HCT116 (cell line): ENCODE measurements around the gene BCL7A. TPM values are rescaled to one million over a fixed set of nuclear protein-coding genes. Genes with fewer than 3 reads are reported as not detected.
"Not testable (repeated sequence)": the region's sequence is repeated elsewhere in the genome, so short reads cannot be mapped to it uniquely, and the experiment has no call there.

Experiments
- ATAC-seq: fragments of 200-7000 bp; cut with Tn5 transposase; 2 replicates; pipeline ENCODE4 v1.9.1; 2020; ENCODE audit warnings: mild to moderate bottlenecking, moderate library complexity
- BruUV-seq: library from RNA; stranded (reverse); fragments of 400-500 nt; replicated peaks from 2 replicates; lab custom pipeline; 2021; lab: Mats Ljungman, UMichigan
- CTCF ChIA-PET: fragments of 300-600 bp; sonication (Branson Sonifier 250); formaldehyde crosslinking; loops from one replicate; lab custom pipeline; 2021; ENCODE audit warnings: antibody characterized with exemption; lab: Charles Lee
- POLR2A ChIA-PET: fragments of 300-600, 350-600 bp; sonication (Branson Sonifier 250); formaldehyde crosslinking; loops from one replicate; lab custom pipeline; 2021; ENCODE audit warnings: antibody characterized with exemption; lab: Charles Lee
- RAD21 ChIA-PET, 2 experiments: fragments of 300-600 bp; sonication (Branson Sonifier 250); formaldehyde crosslinking; loops; one replicate each; lab custom pipeline; 2023; ENCODE audit warnings: low total read pairs in 2 of 2; ENCODE audit not compliant: uncharacterized antibody in 2 of 2, unreplicated experiment in 2 of 2, low non-redundant PET in 1 of 2; lab: Charles Lee
- DNase-seq: peaks from one replicate; pipeline ENCODE4 v3.0.0-alpha.2; 2010; ENCODE audit warnings: low read depth, low spot score
- H2AFZ ChIP-seq: fragments of 200-600 bp; shearing (Covaris generic), sonication (generic); 2 replicates; pipeline ENCODE4 v1.6.1; 2017; ENCODE audit warnings: low read depth, mixed run types, mixed read lengths, antibody characterized with exemption, low read length; ENCODE audit not compliant: poor library complexity, severe bottlenecking
- H3K27ac ChIP-seq: 2 replicates; pipeline ENCODE4 v1.5.1; 2012; ENCODE audit warnings: low read depth, low read length
- H3K27me3 ChIP-seq: fragments of 200-600 bp; sonication (generic); 2 replicates; pipeline ENCODE4 v1.6.1; 2016; ENCODE audit warnings: mixed run types, low read length, mixed read lengths; ENCODE audit not compliant: insufficient read depth
- H3K36me3 ChIP-seq, 2 experiments: fragments of 200-500 bp in 1 of 2; fragments of 200-600 bp in 1 of 2; sonication (Bioruptor generic) in 1 of 2; sonication (generic) in 1 of 2; 2 replicates each; pipeline versions ENCODE4 v1.5.1 to v1.6.1; 2014 to 2016; ENCODE audit warnings: low read length in 2 of 2, inconsistent platforms in 1 of 2, mixed read lengths in 1 of 2, mixed run types in 1 of 2; ENCODE audit not compliant: insufficient read depth in 2 of 2, control insufficient read depth in 1 of 2
- H3K4me1 ChIP-seq, 2 experiments: fragments of 200-600 bp in 1 of 2; sonication (generic) in 1 of 2; 2 replicates each; pipeline versions ENCODE4 v1.5.1 to v1.6.1; 2012 to 2017; ENCODE audit warnings: low read length in 2 of 2, inconsistent platforms in 1 of 2, mild to moderate bottlenecking in 1 of 2, mixed read lengths in 1 of 2, mixed run types in 1 of 2, moderate library complexity in 1 of 2; ENCODE audit not compliant: insufficient read depth in 2 of 2, control insufficient read depth in 1 of 2
- H3K4me2 ChIP-seq: fragments of 200-600 bp; sonication (generic); 2 replicates; pipeline ENCODE4 v1.6.1; 2017; ENCODE audit warnings: mixed run types, low read length, mixed read lengths
- H3K4me3 ChIP-seq, 2 experiments: fragments of 200-600 bp in 1 of 2; sonication (generic) in 1 of 2; replicated peaks in 1 of 2; 2 replicates each; pipeline ENCODE4 v1.5.1; 2011 to 2016; ENCODE audit warnings: low read length in 2 of 2, control low read depth in 1 of 2, low read depth in 1 of 2, mild to moderate bottlenecking in 1 of 2, mixed read lengths in 1 of 2, mixed run types in 1 of 2
- H3K79me2 ChIP-seq: fragments of 200-600 bp; sonication (generic); 2 replicates; pipeline ENCODE4 v1.6.1; 2017; ENCODE audit warnings: mild to moderate bottlenecking, mixed run types, low read length, moderate library complexity, mixed read lengths; ENCODE audit not compliant: insufficient read depth
- H3K9ac ChIP-seq: fragments of 200-600 bp; sonication (generic); 2 replicates; pipeline ENCODE4 v1.6.1; 2016; ENCODE audit warnings: low read length, mixed read lengths
- H3K9me2 ChIP-seq: fragments of 200-600 bp; sonication (generic), shearing (Covaris generic); 2 replicates; pipeline ENCODE4 v1.6.1; 2017; ENCODE audit warnings: mixed run types, mild to moderate bottlenecking, moderate library complexity; ENCODE audit not compliant: insufficient read depth
- H3K9me3 ChIP-seq, 2 experiments: fragments of 200-500 bp in 1 of 2; fragments of 200-600 bp in 1 of 2; sonication (Bioruptor generic) in 1 of 2; sonication (generic) in 1 of 2; 2 replicates each; pipeline ENCODE4 v1.6.1; 2014 to 2017; ENCODE audit warnings: low read length in 2 of 2, mixed read lengths in 2 of 2, inconsistent platforms in 1 of 2, low read depth in 1 of 2, mild to moderate bottlenecking in 1 of 2, mixed run types in 1 of 2, moderate library complexity in 1 of 2; ENCODE audit not compliant: control insufficient read depth in 1 of 2, insufficient read depth in 1 of 2
- H4K20me1 ChIP-seq: fragments of 200-600 bp; sonication (generic), shearing (Covaris generic); 2 replicates; pipeline ENCODE4 v1.6.1; 2017; ENCODE audit warnings: mixed run types, mild to moderate bottlenecking, moderate library complexity; ENCODE audit not compliant: insufficient read depth
- ATF3 ChIP-seq: IDR thresholded peaks from 2 replicates; pipeline ENCODE4 v1.6.1; 2012
- CBX3 ChIP-seq: IDR thresholded peaks from 2 replicates; pipeline ENCODE4 v1.6.1; 2012; ENCODE audit warnings: low read depth
- EGR1 ChIP-seq: IDR thresholded peaks from 2 replicates; pipeline ENCODE4 v1.6.1; 2012; ENCODE audit warnings: low read depth
- EZH2 ChIP-seq: fragments of 200-600 bp; sonication (generic); IDR thresholded peaks from 2 replicates; pipeline ENCODE4 v1.6.1; 2017; ENCODE audit warnings: antibody characterized with exemption, mixed run types
- FOSL1 ChIP-seq: IDR thresholded peaks from 2 replicates; pipeline ENCODE4 v1.6.1; 2012; ENCODE audit warnings: low read depth
- POLR2A ChIP-seq: IDR thresholded peaks from 2 replicates; pipeline ENCODE4 v1.7.0; 2011; ENCODE audit warnings: borderline replicate concordance; ENCODE audit not compliant: insufficient read depth, insufficient read length; ENCODE audit errors: extremely low read depth
- SP1 ChIP-seq: IDR thresholded peaks from 2 replicates; pipeline ENCODE4 v1.6.1; 2012; ENCODE audit warnings: low read depth
- SRF ChIP-seq: IDR thresholded peaks from 2 replicates; pipeline ENCODE4 v1.6.1; 2012; ENCODE audit warnings: low read depth
- intact Hi-C: fragments of 100-400 bp; cut with micrococcal nuclease; formaldehyde crosslinking; loops from 2 replicates; pipeline ENCODE4 v1.10.0; 2022
- total RNA-seq: library from RNA; stranded (reverse); gene quantifications from one replicate; pipeline ENCODE4 v1.2.1, GENCODE V29; 2021; ENCODE audit not compliant: unreplicated experiment

BCL7A gene
- total RNA-seq, 1 experiment from 2014 or later: 14.2 TPM

GRCh38 chr12:122054842-122055520 lies 33.3 kb downstream of the BCL7A start:
- Histone ChIP-seq H3K27me3 (no peaks in the 10 kb centered on the region), H3K9me3 (no peaks in the 10 kb centered on the region), H3K9me2 (no peaks in the 10 kb centered on the region), H3K4me2 (no peak overlapping the region), H4K20me1 (no peaks in the 10 kb centered on the region), H3K4me3 (no peak overlapping the region), H2AFZ (no peak overlapping the region), H3K36me3 (peaks cover 11% of the 10 kb centered on the region in 2 experiments; a peak in 3 of 4 replicates), H3K27ac (no peak overlapping the region), H3K4me1 (peaks cover 0 to 6% of the 10 kb centered on the region in 2 experiments; a peak in 1 of 4 replicates), H3K9ac (no peak overlapping the region), H3K79me2 (no peaks in the 10 kb centered on the region)
- no peak for TF ChIP-seq CBX3
- no peak for TF ChIP-seq POLR2A
- TF ChIP-seq SRF: no peak
- TF ChIP-seq EZH2: no peak
- no peak for TF ChIP-seq EGR1
- no peak for TF ChIP-seq FOSL1
- no peak for TF ChIP-seq ATF3
- no peak for TF ChIP-seq SP1
- CTCF ChIA-PET: interaction anchor here (0.7 to 3.3 kb wide), 10 partner anchors 8 to 301 kb away, joined by 3 to 29 read pairs (median 4); partner anchors contain the start of gene B3GNT4
- no peak for ATAC-seq
- no peak for DNase-seq
- intact Hi-C loops: loop anchor here (1.0 to 2.0 kb wide), 3 partner anchors 68 to 136 kb away; no protein-coding TSS in a partner anchor
- no TSS peak for BruUV-seq
- POLR2A ChIA-PET: interaction anchor here (1.2 kb wide), 1 partner anchor 9 kb away, joined by 3 read pairs; no protein-coding TSS in a partner anchor
- RAD21 ChIA-PET: interaction anchor here (1.0 to 1.7 kb wide), 4 partner anchors 8 to 136 kb away, joined by 3 to 5 read pairs (median 4); no protein-coding TSS in a partner anchor

- RAD21 ChIA-PET, POLR2A ChIA-PET, H3K79me2 ChIP-seq, H3K27me3 ChIP-seq, DNase-seq, H4K20me1 ChIP-seq, H3K9ac ChIP-seq, H3K4me3 ChIP-seq, H3K27ac ChIP-seq, H3K4me1 ChIP-seq, ATAC-seq, H3K4me2 ChIP-seq, H3K9me2 ChIP-seq, BruUV-seq, intact Hi-C loops, H2AFZ ChIP-seq, H3K9me3 ChIP-seq: not testable (repeated sequence)
- CTCF ChIA-PET: interaction anchor here (3.3 kb wide), 1 partner anchor 67 kb away, joined by 29 read pairs; no protein-coding TSS in a partner anchor
- peaks cover 17% of the 10 kb centered on the region in 2 experiments for H3K36me3 ChIP-seq
These were observed 34.7 kb downstream of the BCL7A start for GRCh38 chr12:122056406-122056805.
